PC-9 (cell line): ENCODE measurements around the gene QRICH2. TPM values are rescaled to one million over a fixed set of nuclear protein-coding genes. Genes with fewer than 3 reads are reported as not detected.

Experiments
- BruUV-seq: library from RNA; stranded (reverse); fragments of 400-500 nt; replicated peaks from 2 replicates; lab custom pipeline; 2021; lab: Mats Ljungman, UMichigan
- CTCF ChIA-PET: fragments of 300-600 bp; sonication (Branson Sonifier 250); formaldehyde crosslinking; loops from one replicate; lab custom pipeline; 2022; ENCODE audit warnings: antibody characterized with exemption; lab: Charles Lee
- POLR2A ChIA-PET: fragments of 300-600 bp; sonication (Branson Sonifier 250); formaldehyde crosslinking; loops from one replicate; lab custom pipeline; 2022; ENCODE audit warnings: antibody characterized with exemption; ENCODE audit not compliant: unreplicated experiment; lab: Charles Lee
- DNase-seq, 2 experiments: peaks; one replicate each; pipeline versions ENCODE4 v3.0.0 to v3.0.0-alpha.2; 2015 to 2022; ENCODE audit warnings: mixed read lengths in 1 of 2
- H2AFZ ChIP-seq: fragments of 200-600 bp; sonication (generic); 2 replicates; pipeline ENCODE4 v1.8.1; 2017; ENCODE audit warnings: antibody characterized with exemption
- H3F3A ChIP-seq: fragments of 200-600 bp; sonication (generic); 2 replicates; pipeline ENCODE4 v1.8.1; 2017; ENCODE audit warnings: antibody characterized with exemption, mild to moderate bottlenecking, low read depth; ENCODE audit not compliant: insufficient read depth
- H3K27ac ChIP-seq: fragments of 200-600 bp; sonication (generic); 2 replicates; pipeline ENCODE4 v1.6.1; 2016; ENCODE audit warnings: mixed run types
- H3K27me3 ChIP-seq: fragments of 200-600 bp; sonication (generic); 2 replicates; pipeline ENCODE4 v1.6.1; 2016; ENCODE audit warnings: low read depth, mixed run types; ENCODE audit not compliant: insufficient read depth
- H3K36me3 ChIP-seq: fragments of 200-600 bp; sonication (generic); 2 replicates; pipeline ENCODE4 v1.6.1; 2016; ENCODE audit warnings: low read depth, mixed run types
- H3K4me1 ChIP-seq: fragments of 200-600 bp; sonication (generic); replicated peaks from 2 replicates; pipeline ENCODE4 v1.6.1; 2016; ENCODE audit warnings: mixed run types; ENCODE audit not compliant: insufficient read depth
- H3K4me2 ChIP-seq: fragments of 200-600 bp; sonication (generic); 2 replicates; pipeline ENCODE4 v1.6.1; 2017; ENCODE audit warnings: mixed run types
- H3K4me3 ChIP-seq: fragments of 200-600 bp; sonication (generic); 2 replicates; pipeline ENCODE4 v1.6.1; 2016; ENCODE audit warnings: mixed run types
- H3K79me2 ChIP-seq: fragments of 200-600 bp; sonication (generic); 2 replicates; pipeline ENCODE4 v1.6.1; 2017; ENCODE audit warnings: low read depth, mixed run types
- H3K9me2 ChIP-seq: fragments of 200-600 bp; sonication (generic); 2 replicates; pipeline ENCODE4 v1.8.1; 2017; ENCODE audit warnings: mild to moderate bottlenecking; ENCODE audit not compliant: insufficient read depth
- H3K9me3 ChIP-seq: fragments of 200-600 bp; sonication (generic); 2 replicates; pipeline ENCODE4 v1.8.1; 2016; ENCODE audit warnings: low read depth; ENCODE audit not compliant: insufficient read depth
- H4K20me1 ChIP-seq: fragments of 200-600 bp; sonication (generic); 2 replicates; pipeline ENCODE4 v1.8.1; 2017; ENCODE audit not compliant: insufficient read depth
- EZH2 ChIP-seq: fragments of 200-600 bp; sonication (generic); IDR thresholded peaks from 2 replicates; pipeline ENCODE4 v1.8.0; 2017; ENCODE audit warnings: antibody characterized with exemption, low read depth
- intact Hi-C: fragments of 100-400 bp; cut with micrococcal nuclease; formaldehyde crosslinking; loops from one replicate; pipeline ENCODE4 v1.10.0; 2022; ENCODE audit not compliant: unreplicated experiment
- total RNA-seq: library from RNA; stranded (reverse); gene quantifications from 2 replicates; pipeline ENCODE4 v1.2.3, GENCODE V29; 2021
- TF ChIP-seq, protein P1 (sequence below): fragments of 200-600 bp; sonication (generic); conservative IDR thresholded peaks from 2 replicates; pipeline ENCODE4 v1.6.1; 2017; ENCODE audit warnings: mixed run types, antibody characterized with exemption, mild to moderate bottlenecking, moderate library complexity

The QRICH2 gene
- total RNA-seq, 1 experiment from 2014 or later: 3.3 TPM

DNA sequence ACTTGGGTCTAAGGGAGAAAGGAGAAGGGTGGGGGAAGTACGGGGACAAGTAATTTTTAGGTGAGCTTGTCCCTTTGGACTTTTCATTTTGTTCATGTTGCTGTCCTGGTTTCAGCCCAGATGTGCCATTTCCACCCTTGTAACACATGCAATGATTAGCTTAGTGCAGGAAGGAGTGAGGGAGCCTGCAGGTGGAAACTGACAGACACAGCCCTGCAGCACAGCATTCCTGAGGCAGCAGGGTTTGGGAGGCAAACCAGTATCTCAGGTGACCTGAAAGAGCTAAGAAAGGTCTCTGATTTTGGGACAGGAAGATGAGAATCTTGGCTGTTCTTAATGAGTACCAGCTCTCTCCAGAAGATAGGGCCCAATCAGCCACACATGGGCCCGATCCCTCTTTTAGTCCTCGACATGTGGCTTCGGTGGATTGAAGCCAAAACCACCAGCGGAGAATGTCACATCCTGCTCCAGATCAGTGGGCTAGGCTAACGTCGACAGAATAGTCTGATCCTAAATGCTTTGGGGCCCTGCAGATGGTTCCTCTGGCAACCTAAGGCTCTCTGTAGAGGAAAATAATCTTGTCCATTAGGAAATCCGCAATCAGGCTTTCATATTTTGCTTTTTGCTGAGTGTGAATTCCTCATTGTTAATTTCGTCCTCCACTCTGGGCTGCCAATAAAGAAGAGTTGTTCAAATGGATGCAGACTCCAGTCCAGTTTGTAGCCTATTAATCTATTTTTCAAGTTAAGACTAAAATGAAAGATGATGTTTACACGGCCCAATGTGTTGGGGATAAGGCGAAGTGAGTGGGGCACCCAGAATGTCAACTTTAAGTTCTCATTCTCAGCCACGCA, 64.0 kb downstream of the QRICH2 start:
- H4K20me1 ChIP-seq: no peaks in the 10 kb centered on the region
- no peaks in the 10 kb centered on the region for H3K9me2 ChIP-seq
- peaks cover 8% of the 10 kb centered on the region for H3F3A ChIP-seq
- no TSS peak for BruUV-seq
- no peak overlapping the region for H3K27ac ChIP-seq
- H3K4me1 ChIP-seq: peaks cover 27% of the 10 kb centered on the region
- CTCF ChIA-PET: interaction anchor here (0.5 to 1.2 kb wide), 4 partner anchors 35 to 247 kb away, joined by 3 to 9 read pairs (median 4); no protein-coding TSS in a partner anchor
- H2AFZ ChIP-seq: no peak overlapping the region
- intact Hi-C loops: no loop called here
- H3K9me3 ChIP-seq: no peaks in the 10 kb centered on the region
- H3K27me3 ChIP-seq: no peaks in the 10 kb centered on the region
- H3K4me2 ChIP-seq: no peak overlapping the region
- no peak overlapping the region for H3K4me3 ChIP-seq
- no peaks in the 10 kb centered on the region for H3K36me3 ChIP-seq
- no peak for DNase-seq
- no peak for TF ChIP-seq EZH2
- TF ChIP-seq, protein P1, sequence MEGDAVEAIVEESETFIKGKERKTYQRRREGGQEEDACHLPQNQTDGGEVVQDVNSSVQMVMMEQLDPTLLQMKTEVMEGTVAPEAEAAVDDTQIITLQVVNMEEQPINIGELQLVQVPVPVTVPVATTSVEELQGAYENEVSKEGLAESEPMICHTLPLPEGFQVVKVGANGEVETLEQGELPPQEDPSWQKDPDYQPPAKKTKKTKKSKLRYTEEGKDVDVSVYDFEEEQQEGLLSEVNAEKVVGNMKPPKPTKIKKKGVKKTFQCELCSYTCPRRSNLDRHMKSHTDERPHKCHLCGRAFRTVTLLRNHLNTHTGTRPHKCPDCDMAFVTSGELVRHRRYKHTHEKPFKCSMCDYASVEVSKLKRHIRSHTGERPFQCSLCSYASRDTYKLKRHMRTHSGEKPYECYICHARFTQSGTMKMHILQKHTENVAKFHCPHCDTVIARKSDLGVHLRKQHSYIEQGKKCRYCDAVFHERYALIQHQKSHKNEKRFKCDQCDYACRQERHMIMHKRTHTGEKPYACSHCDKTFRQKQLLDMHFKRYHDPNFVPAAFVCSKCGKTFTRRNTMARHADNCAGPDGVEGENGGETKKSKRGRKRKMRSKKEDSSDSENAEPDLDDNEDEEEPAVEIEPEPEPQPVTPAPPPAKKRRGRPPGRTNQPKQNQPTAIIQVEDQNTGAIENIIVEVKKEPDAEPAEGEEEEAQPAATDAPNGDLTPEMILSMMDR: no peak
- POLR2A ChIA-PET: no interaction called here
- no peaks in the 10 kb centered on the region for H3K79me2 ChIP-seq

DNA sequence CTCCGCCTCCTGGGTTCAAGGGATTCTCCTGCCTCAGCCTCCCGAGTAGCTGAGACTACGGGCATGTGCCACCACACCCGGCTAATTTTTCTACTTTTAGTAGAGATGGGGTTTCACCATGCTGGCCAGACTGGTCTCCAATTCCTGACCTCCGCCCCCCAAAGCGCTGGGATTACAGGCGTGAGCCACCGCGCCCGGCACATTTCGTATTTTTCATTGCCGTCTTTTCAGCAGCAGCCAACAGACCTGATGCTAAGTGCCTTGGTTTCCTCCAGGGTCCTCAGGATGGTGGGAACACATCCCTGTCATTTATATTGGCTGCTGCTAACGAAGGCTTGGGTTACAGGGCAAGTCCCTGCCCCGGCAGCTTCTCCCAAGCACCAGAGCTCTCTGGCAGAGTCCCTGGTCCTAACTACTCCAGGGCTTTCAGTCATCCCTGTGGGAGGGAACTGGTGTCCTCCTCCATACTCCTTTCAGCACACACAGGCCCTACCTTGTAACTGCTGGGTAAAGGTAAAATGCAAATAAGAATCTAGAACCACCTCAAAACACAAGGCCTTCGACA, 66.3 kb downstream of the QRICH2 start:
- H3K27ac ChIP-seq: no peak overlapping the region
- no peaks in the 10 kb centered on the region for H3K27me3 ChIP-seq
- H2AFZ ChIP-seq: peak overlapping the region; percentile 90; the same call in 1 of the 2 replicates
- TF ChIP-seq, protein P1: no peak
- no peak for TF ChIP-seq EZH2
- BruUV-seq: no TSS peak
- intact Hi-C loops: no loop called here
- ChIA-PET CTCF (no interaction called here), POLR2A (no interaction called here)
- H3K4me2 ChIP-seq: peak overlapping the region; percentile 80
- H3K4me3 ChIP-seq: peak overlapping the region; percentile 85
- H3K4me1 ChIP-seq: peaks cover 23% of the 10 kb centered on the region
- H3F3A ChIP-seq: peaks cover 13% of the 10 kb centered on the region
- no peaks in the 10 kb centered on the region for H3K79me2 ChIP-seq
- DNase-seq: no peak
- no peaks in the 10 kb centered on the region for H3K9me3 ChIP-seq
- no peaks in the 10 kb centered on the region for H4K20me1 ChIP-seq
- no peaks in the 10 kb centered on the region for H3K9me2 ChIP-seq
- H3K36me3 ChIP-seq: no peaks in the 10 kb centered on the region

DNA sequence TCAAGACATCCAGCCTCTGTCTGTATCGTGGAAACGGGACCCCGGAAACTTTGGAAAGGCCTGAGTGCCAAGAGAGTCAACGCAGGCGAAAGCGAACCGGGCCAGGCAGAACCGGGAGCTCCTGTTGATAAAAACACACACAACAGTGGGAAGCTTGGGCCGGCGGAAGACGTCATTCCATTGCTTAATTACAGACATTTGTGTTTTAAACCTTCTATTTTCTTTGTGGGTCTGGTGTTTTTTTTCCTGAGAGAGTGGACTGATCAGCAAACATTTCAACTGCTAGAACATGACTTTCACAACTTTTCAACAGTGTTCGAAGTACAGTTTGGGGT, 66.9 kb downstream of the QRICH2 start:
- peak overlapping the region; percentile 85 for H3K4me3 ChIP-seq
- H3K36me3 ChIP-seq: no peaks in the 10 kb centered on the region
- H4K20me1 ChIP-seq: no peaks in the 10 kb centered on the region
- peaks cover 12% of the 10 kb centered on the region for H3F3A ChIP-seq
- no peaks in the 10 kb centered on the region for H3K27me3 ChIP-seq
- TSS peak; percentile 86 for BruUV-seq
- ChIA-PET CTCF (interaction anchor here (0.6 kb wide), 1 partner anchor 39 kb away, joined by 18 read pairs; no protein-coding TSS in a partner anchor), POLR2A (interaction anchor here (0.7 kb wide), 1 partner anchor 461 kb away, joined by 3 read pairs; no protein-coding TSS in a partner anchor)
- no peak for DNase-seq
- no peaks in the 10 kb centered on the region for H3K9me3 ChIP-seq
- peak overlapping the region; percentile 90 for H2AFZ ChIP-seq
- no peaks in the 10 kb centered on the region for H3K9me2 ChIP-seq
- H3K27ac ChIP-seq: no peak overlapping the region
- no peaks in the 10 kb centered on the region for H3K79me2 ChIP-seq
- TF ChIP-seq EZH2: no peak
- TF ChIP-seq, protein P1: no peak
- peaks cover 17% of the 10 kb centered on the region for H3K4me1 ChIP-seq
- H3K4me2 ChIP-seq: peak overlapping the region; percentile 80
- intact Hi-C loops: no loop called here
